Omental fat pad (tissue), 4 donors: ENCODE data around the gene GPC6. TPM values are rescaled to one million over a fixed set of nuclear protein-coding genes. Genes with fewer than 3 reads are reported as not detected.

Experiments
- ATAC-seq: fragments of 150-250 bp; one replicate; pipeline ENCODE4 v1.9.1; 2016; ENCODE audit warnings: mild to moderate bottlenecking, moderate library complexity; ENCODE audit not compliant: low FRiP score
- DNase-seq: peaks from one replicate; pipeline ENCODE4 v3.0.0-alpha.2; 2019; ENCODE audit warnings: low spot score
- CTCF ChIP-seq, 3 donors: fragments of 450-650 bp; IDR thresholded peaks; one replicate each; pipeline ENCODE4 v1.5.1; 2016 to 2017; ENCODE audit warnings: antibody characterized with exemption in 3 of 3, mild to moderate bottlenecking in 3 of 3, moderate library complexity in 2 of 3
- total RNA-seq, 4 donors: library from RNA; depleted of rRNA; stranded (reverse); fragments of >200 nt; gene quantifications; one replicate each; pipeline ENCODE4 v1.1.0, GENCODE V29; 2016

Gene GPC6
- total RNA-seq, 4 donors from 2014 or later = 9.2 to 24.4 (median 16.4) TPM

GRCh38 chr13:93872376-93872775, 645.8 kb downstream of the GPC6 start:
- ATAC-seq = no peak
- no peak for DNase-seq
- no peak for TF ChIP-seq CTCF (IDR thresholded peaks at IDR 0.05)

GRCh38 chr13:93872786-93873347, 646.3 kb downstream of the GPC6 start:
- TF ChIP-seq CTCF (IDR thresholded peaks at IDR 0.05) = no peak
- ATAC-seq (no peak), DNase-seq (no peak)

GRCh38 chr13:93875547-93875946, 648.9 kb downstream of the GPC6 start:
- DNase-seq (no peak), ATAC-seq (no peak)
- TF ChIP-seq CTCF (IDR thresholded peaks at IDR 0.05) = no peak

- no peak for TF ChIP-seq CTCF (IDR thresholded peaks at IDR 0.05)
- ATAC-seq = no peak
- DNase-seq = no peak
These were observed 649.6 kb downstream of the GPC6 start for GRCh38 chr13:93876236-93876635.

- ATAC-seq = no peak
These were observed 652.1 kb downstream of the GPC6 start for GRCh38 chr13:93878675-93879074.

GRCh38 chr13:93881411-93881810, 654.8 kb downstream of the GPC6 start:
- DNase-seq (no peak), ATAC-seq (no peak)
- TF ChIP-seq CTCF (IDR thresholded peaks at IDR 0.05) = no peak

More at GRCh38 chr13:93878675-93879074, 652.1 kb downstream of the GPC6 start:
- TF ChIP-seq CTCF (IDR thresholded peaks at IDR 0.05) = no peak
- no peak for DNase-seq

- ATAC-seq (no peak), DNase-seq (no peak)
- TF ChIP-seq CTCF (IDR thresholded peaks at IDR 0.05) = no peak
These were observed 655.6 kb downstream of the GPC6 start for GRCh38 chr13:93882086-93882651.
